Measurements from ENCODE around the gene LRRN2. TPM values are rescaled to one million over a fixed set of nuclear protein-coding genes. Genes with fewer than 3 reads are reported as not detected.

The LRRN2 gene
- total RNA-seq, 4 donors from 2014 or later: 2.0 to 32.9 (median 23.8) TPM

- Histone ChIP-seq H3K27me3 (no peaks in the 10 kb centered on the region), H3K4me1 (peaks cover 5 to 19% (median 12%) of the 10 kb centered on the region in 4 donors), H3K4me3 (no peak overlapping the region), H3K36me3 (no peaks in the 10 kb centered on the region), H3K9me3 (no peaks in the 10 kb centered on the region), H3K27ac (no peak overlapping the region)
- in situ Hi-C loops (cut with MboI; ENCODE audit: low pct_ligation_motif_present in 1 of 4, low pct_unique_long_range_greater_than_20kb in 1 of 4, low sequenced_read_pairs in 3 of 4) (no loop called here), intact Hi-C loops (cut with DNase I; ENCODE audit: low total_unique reads) (no loop called here)
- 60 to 68% methylated on average over 3 to 11 of the region's 11 CpGs for WGBS, 2 donors (ENCODE audit: low coverage in 1 of 2)
- TF ChIP-seq CTCF (IDR thresholded peaks at IDR 0.05): no peak
- TF ChIP-seq EP300 (IDR thresholded peaks at IDR 0.05; ENCODE audit: low read depth): no peak
- no peak for TF ChIP-seq POLR2A (IDR thresholded peaks at IDR 0.05)
- no peak for TF ChIP-seq POLR2AphosphoS5 (IDR thresholded peaks at IDR 0.05)
- DNase-seq: no peak
Observed at GRCh38 chr1:204705888-204706837, 20.6 kb upstream of the LRRN2 start.

- DNase-seq: no peak
- WGBS, 2 donors (ENCODE audit: low coverage in 1 of 2): 77% methylated on average over 5 of the region's 5 CpGs; no CpG with 5 or more reads in 1 of the 2 donors
- no peak for TF ChIP-seq CTCF (IDR thresholded peaks at IDR 0.05)
- no peak for TF ChIP-seq POLR2AphosphoS5 (IDR thresholded peaks at IDR 0.05)
- TF ChIP-seq POLR2A (IDR thresholded peaks at IDR 0.05): no peak
- no peak for TF ChIP-seq EP300 (IDR thresholded peaks at IDR 0.05; ENCODE audit: low read depth)
- in situ Hi-C loops (cut with MboI; ENCODE audit: low pct_ligation_motif_present in 1 of 4, low pct_unique_long_range_greater_than_20kb in 1 of 4, low sequenced_read_pairs in 3 of 4): no loop called here
- Histone ChIP-seq H3K4me1 (peaks cover 5 to 19% (median 12%) of the 10 kb centered on the region in 4 donors), H3K27me3 (no peaks in the 10 kb centered on the region), H3K9me3 (no peaks in the 10 kb centered on the region), H3K36me3 (no peaks in the 10 kb centered on the region), H3K27ac (no peak overlapping the region), H3K4me3 (no peak overlapping the region)
- intact Hi-C loops (cut with DNase I; ENCODE audit: low total_unique reads): no loop called here
Observed at GRCh38 chr1:204705493-204705811, 19.9 kb upstream of the LRRN2 start.

GRCh38 chr1:204704794-204705492 lies 19.4 kb upstream of the LRRN2 start:
- H3K27me3 ChIP-seq: no peaks in the 10 kb centered on the region

More at GRCh38 chr1:204704794-204705492, 19.4 kb upstream of the LRRN2 start:
- intact Hi-C loops (cut with DNase I; ENCODE audit: low total_unique reads) (no loop called here), in situ Hi-C loops (cut with MboI; ENCODE audit: low pct_ligation_motif_present in 1 of 4, low pct_unique_long_range_greater_than_20kb in 1 of 4, low sequenced_read_pairs in 3 of 4) (no loop called here)
- Histone ChIP-seq H3K27ac (no peak overlapping the region), H3K4me1 (peaks cover 5 to 19% (median 12%) of the 10 kb centered on the region in 4 donors), H3K9me3 (no peaks in the 10 kb centered on the region), H3K4me3 (no peak overlapping the region), H3K36me3 (no peaks in the 10 kb centered on the region)
- no peak for DNase-seq
- 91 to 95% methylated on average over 4 of the region's 4 CpGs for WGBS, 2 donors (ENCODE audit: low coverage in 1 of 2)
- no peak for TF ChIP-seq POLR2AphosphoS5 (IDR thresholded peaks at IDR 0.05)
- no peak for TF ChIP-seq EP300 (IDR thresholded peaks at IDR 0.05; ENCODE audit: low read depth)
- TF ChIP-seq CTCF (IDR thresholded peaks at IDR 0.05): no peak
- no peak for TF ChIP-seq POLR2A (IDR thresholded peaks at IDR 0.05)
